Activated CD4-positive, alpha-beta T cell treated with anti-CD3 and anti-CD28 coated beads, Interleukin-2, Interleukin-6, amounts not matched to agents 100 ng/mL and 50 ng/mL, durations not matched to agents 16 hours and 8 hours (primary cell): Measurements from ENCODE around the gene NPHP4.

Experiments
- DNase-seq: peaks from one replicate; pipeline ENCODE4 v3.0.0-alpha.2; 2020

The NPHP4 gene

GRCh38 chr1:5845376-5845775, 146.8 kb downstream of the NPHP4 start:
- DNase-seq = no peak

- DNase-seq = no peak
Measured at GRCh38 chr1:5844442-5844841, 147.8 kb downstream of the NPHP4 start.

DNA sequence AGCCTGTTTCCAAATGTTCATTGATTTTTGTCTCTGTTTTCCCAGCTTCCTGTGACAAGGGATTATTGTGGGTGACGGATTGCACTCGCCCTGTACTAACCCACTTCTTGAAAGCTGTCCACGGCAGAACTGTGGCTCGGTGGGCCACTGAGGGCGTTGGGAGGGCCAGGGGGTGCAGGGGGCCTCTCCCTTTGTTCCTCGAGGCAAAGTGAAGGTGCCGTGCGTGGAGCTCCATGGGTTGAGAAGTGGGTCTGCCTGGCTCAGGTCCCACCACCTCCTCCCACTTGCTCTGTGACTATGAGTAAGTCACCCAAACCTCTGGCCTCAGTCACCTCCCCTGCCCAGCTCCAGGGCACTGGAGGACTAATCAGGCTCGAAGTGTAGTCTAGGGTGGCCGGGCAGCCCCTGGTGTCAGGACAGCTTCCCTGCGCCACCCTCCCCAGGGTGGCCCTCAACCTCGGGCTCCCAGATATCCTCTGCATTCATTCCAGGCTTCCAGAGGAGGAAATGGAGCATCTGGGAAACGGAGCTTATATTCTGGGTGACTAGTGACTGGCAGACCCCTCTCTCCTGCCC, 148.6 kb downstream of the NPHP4 start:
- no peak for DNase-seq

DNA sequence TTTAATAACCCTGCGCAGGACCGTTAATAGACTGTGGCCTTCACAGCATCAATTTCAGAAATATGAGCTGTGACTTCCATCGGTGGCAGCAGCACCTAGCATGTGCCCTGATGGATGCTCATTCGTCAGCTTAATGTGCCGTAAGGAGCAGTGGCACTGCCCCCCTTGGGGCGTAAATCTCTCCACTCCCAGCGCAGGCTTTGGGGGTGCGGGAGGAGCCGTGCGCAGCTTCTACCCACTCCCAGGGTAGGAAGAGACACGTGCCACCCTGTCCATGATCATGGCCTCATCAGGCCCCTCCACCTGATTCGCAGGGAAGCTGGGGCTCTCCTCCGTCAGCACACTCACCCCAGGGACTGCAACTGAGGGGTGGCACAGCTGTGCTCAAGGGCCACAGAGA, 149.5 kb downstream of the NPHP4 start:
- DNase-seq = no peak

GRCh38 chr1:5840551-5841001, 151.6 kb downstream of the NPHP4 start:
- DNase-seq = no peak

GRCh38 chr1:5839881-5840550, 152.2 kb downstream of the NPHP4 start:
- DNase-seq = no peak

DNA sequence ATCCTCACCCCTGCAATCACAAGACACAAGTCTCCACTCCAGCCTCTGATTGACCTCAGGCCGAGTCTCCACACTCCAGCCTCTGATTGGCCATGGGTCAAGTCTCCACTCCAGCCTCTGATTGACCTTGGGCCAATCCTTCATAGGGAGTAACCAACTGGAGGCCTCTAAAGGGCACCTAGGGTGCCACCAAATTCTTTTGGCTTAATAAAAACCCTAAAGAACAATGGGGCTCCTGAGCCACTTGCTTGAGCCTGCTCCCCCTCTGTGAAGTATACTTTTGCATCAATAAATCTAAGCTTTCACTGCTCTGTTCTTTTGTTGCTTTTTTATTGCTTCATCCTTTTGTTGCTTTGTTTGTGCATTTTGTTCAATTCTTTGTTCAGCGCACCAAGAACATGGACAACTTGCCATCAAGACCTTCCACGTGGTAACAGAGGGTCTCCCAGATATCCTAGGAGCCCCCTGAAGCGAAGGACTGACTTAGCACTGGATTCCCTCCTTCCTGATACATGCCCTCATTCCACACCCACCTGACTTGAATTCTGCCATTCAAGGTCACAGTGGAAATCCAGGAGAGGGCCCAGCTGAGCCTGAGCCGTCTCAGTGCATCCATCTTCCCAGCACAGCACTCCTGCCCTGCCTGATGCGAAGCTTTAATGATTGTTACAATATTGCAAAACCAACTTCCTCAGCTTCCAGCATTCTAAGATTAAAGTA, 152.9 kb downstream of the NPHP4 start:
- no peak for DNase-seq

- no peak for DNase-seq
Measured at GRCh38 chr1:5837976-5838653, 154.1 kb downstream of the NPHP4 start.

GRCh38 chr1:5836776-5837440, 155.3 kb downstream of the NPHP4 start:
- DNase-seq = no peak

- no peak for DNase-seq
Measured at GRCh38 chr1:5835179-5835562, 157.1 kb downstream of the NPHP4 start.

- DNase-seq = no peak
Measured at GRCh38 chr1:5834477-5835178, 157.6 kb downstream of the NPHP4 start.

- no peak for DNase-seq
Measured at GRCh38 chr1:5833911-5834310, 158.3 kb downstream of the NPHP4 start.

- DNase-seq = no peak
Measured at GRCh38 chr1:5832916-5833895, 159.0 kb downstream of the NPHP4 start.

DNA sequence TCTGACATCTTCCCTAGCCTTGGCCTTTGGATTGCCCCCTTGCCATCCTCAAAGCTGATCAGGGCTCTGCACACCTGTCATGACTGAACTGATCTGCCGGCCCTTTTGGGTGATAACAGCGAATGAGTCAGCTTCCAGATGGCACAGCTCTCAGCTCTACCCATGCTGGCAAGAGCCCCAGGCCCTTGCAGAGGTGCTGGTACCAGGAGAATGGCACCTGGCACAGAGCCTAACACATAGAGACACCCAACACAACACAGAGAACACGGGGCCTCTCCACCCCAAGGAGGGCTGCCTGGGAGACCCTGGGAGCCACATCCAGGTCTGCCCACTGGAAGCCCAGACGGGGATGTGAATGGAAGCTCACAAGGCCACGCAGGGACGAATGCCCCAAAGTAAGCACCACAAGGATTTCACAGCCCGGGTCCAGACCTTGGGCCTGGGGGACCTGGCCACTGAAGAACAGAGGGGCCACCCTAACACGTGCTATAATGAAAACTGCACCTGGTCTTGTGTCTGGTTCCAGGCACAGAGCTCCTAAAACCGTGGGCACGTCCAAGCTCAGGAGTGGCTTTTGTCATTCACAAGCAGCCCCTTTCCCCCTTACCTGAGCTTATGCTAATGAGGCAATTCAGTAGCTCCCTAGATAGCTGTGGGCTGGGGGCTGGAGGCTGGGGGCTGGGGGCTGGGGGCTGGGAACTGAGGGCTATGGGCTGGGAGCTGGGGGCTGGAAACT, 160.5 kb downstream of the NPHP4 start:
- no peak for DNase-seq

GRCh38 chr1:5830771-5831599, 161.2 kb downstream of the NPHP4 start:
- no peak for DNase-seq

- no peak for DNase-seq
Measured at GRCh38 chr1:5829414-5829813, 162.8 kb downstream of the NPHP4 start.

- no peak for DNase-seq
Measured at GRCh38 chr1:5828308-5828935, 163.8 kb downstream of the NPHP4 start.

GRCh38 chr1:5827516-5827915, 164.7 kb downstream of the NPHP4 start:
- DNase-seq = no peak

DNA sequence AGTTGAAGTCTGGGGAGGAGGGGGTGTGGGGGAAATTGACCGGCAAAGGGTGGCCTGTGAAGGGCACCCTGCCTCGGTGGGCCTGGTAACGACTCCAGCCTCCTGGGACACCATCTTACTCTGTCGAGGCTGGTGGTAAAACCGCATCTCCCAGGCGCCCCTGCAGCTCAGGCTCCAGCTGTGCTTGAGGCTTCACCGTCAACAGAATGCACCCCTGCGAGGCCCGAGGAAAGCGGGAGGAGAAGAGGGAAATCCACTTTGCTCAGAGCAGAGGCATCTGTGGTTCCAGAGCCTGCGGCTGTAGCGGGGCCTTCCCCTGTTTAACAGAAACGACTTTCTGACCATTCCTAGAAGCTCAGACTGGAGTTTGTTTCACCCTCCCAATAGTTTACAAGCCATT, 165.6 kb downstream of the NPHP4 start:
- no peak for DNase-seq
